ENCODE measurements around the gene CCT6B.
A peak's percentile ranks its signal among the peaks of the same experiment; 100 is the strongest.
"Not testable (repeated sequence)": the region's sequence is repeated elsewhere in the genome, so short reads cannot be mapped to it uniquely, and the experiment has no call there.

CCT6B gene

DNA sequence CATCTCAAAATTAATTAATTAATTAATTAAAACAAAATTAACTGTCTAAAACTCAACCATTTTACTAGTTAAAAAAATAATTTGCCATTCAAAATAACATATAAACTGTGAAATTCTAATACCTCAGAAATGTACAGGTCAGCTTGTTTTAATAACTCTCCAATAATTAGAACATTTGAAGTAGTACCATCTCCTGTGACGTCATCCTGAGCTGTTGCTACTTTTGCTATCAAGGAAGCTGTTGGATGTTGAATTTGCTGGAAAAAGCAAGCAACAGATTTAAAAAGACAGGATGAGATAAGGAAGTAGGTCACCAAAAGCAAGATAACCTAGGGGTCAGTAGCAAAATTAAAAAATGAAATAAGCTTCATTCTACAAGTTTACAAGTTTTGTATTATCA lies 2.8 kb downstream of the CCT6B start:
- Histone ChIP-seq H3K79me2 (ENCODE audit: insufficient read depth, low read depth) (peaks cover 17% of the 10 kb centered on the region; the same call in 1 of the 2 replicates), H3K4me3 (IDR thresholded peaks at IDR 0.05; ENCODE audit: insufficient read depth, low read depth, low read length) (no peak overlapping the region), H3K4me1 (ENCODE audit: low read depth, poor library complexity, severe bottlenecking) (peaks cover 20% of the 10 kb centered on the region), H3K27ac (no peak overlapping the region), H3K36me3 (ENCODE audit: insufficient read depth) (no peaks in the 10 kb centered on the region), H4K20me1 (ENCODE audit: insufficient read depth) (no peaks in the 10 kb centered on the region), H3K4me2 (no peak overlapping the region), H3K9ac (no peak overlapping the region), H2AFZ (ENCODE audit: low read depth) (no peak overlapping the region), H3K27me3 (ENCODE audit: insufficient read depth, low read depth) (no peaks in the 10 kb centered on the region)
- TF ChIP-seq, protein P1, sequence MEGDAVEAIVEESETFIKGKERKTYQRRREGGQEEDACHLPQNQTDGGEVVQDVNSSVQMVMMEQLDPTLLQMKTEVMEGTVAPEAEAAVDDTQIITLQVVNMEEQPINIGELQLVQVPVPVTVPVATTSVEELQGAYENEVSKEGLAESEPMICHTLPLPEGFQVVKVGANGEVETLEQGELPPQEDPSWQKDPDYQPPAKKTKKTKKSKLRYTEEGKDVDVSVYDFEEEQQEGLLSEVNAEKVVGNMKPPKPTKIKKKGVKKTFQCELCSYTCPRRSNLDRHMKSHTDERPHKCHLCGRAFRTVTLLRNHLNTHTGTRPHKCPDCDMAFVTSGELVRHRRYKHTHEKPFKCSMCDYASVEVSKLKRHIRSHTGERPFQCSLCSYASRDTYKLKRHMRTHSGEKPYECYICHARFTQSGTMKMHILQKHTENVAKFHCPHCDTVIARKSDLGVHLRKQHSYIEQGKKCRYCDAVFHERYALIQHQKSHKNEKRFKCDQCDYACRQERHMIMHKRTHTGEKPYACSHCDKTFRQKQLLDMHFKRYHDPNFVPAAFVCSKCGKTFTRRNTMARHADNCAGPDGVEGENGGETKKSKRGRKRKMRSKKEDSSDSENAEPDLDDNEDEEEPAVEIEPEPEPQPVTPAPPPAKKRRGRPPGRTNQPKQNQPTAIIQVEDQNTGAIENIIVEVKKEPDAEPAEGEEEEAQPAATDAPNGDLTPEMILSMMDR (conservative IDR thresholded peaks at IDR 0.05; ENCODE audit: low read depth, low read length), result no peak

DNA sequence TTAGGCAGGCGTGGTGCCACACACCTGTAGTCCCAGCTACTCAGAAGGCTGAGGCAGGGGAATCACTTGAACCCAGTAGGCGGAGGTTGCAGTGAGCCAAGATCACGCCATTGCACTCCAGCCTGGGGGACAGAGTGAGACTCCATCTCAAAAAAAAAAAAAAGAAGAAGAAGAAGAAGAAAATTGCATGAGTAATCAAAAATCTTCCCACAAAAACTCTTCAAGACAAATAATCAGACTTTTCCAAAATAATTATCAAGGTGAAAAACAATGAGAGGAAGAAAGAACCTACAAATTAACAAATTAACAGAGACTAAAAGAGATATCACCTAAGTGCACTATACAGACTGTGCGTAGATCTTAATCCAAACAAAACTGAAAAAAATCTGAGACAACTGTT lies 10.5 kb downstream of the CCT6B start:
- not testable (repeated sequence) for H3K79me2 ChIP-seq (ENCODE audit: insufficient read depth, low read depth); H3K27ac ChIP-seq; H3K36me3 ChIP-seq (ENCODE audit: insufficient read depth); H3K9ac ChIP-seq; H3K4me3 ChIP-seq (IDR thresholded peaks at IDR 0.05; ENCODE audit: insufficient read depth, low read depth, low read length); H3K4me1 ChIP-seq (ENCODE audit: low read depth, poor library complexity, severe bottlenecking); H3K27me3 ChIP-seq (ENCODE audit: insufficient read depth, low read depth); H3K4me2 ChIP-seq; H2AFZ ChIP-seq (ENCODE audit: low read depth); H4K20me1 ChIP-seq (ENCODE audit: insufficient read depth)

DNA sequence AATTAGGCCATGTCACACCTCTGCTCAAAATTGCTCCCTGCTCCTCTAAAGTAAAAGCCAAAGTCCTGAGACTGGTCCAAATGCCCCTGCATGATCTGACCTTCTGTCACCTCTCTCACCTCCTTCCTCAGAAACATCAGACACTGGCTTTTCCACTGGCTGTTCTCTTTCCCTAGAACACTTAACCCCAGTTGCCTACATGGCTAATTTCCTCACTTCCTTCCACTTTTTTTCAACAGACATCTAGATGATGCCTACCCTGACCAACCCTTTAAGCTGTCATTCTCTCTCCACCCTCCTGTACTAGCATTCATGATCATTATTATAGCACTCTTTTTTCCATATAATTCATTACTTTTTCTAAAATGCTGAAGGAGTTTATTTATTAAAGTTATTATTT lies 31.0 kb downstream of the CCT6B start:
- Histone ChIP-seq H3K4me3 (IDR thresholded peaks at IDR 0.05; ENCODE audit: insufficient read depth, low read depth, low read length) (no peak overlapping the region), H3K36me3 (ENCODE audit: insufficient read depth) (no peaks in the 10 kb centered on the region), H3K9ac (no peak overlapping the region), H4K20me1 (ENCODE audit: insufficient read depth) (no peaks in the 10 kb centered on the region), H2AFZ (ENCODE audit: low read depth) (no peak overlapping the region), H3K79me2 (ENCODE audit: insufficient read depth, low read depth) (no peaks in the 10 kb centered on the region), H3K27ac (no peak overlapping the region), H3K4me2 (no peak overlapping the region), H3K27me3 (ENCODE audit: insufficient read depth, low read depth) (no peaks in the 10 kb centered on the region), H3K4me1 (ENCODE audit: low read depth, poor library complexity, severe bottlenecking) (peaks cover 38% of the 10 kb centered on the region)
- TF ChIP-seq, protein P1 (conservative IDR thresholded peaks at IDR 0.05; ENCODE audit: low read depth, low read length), result no peak

DNA sequence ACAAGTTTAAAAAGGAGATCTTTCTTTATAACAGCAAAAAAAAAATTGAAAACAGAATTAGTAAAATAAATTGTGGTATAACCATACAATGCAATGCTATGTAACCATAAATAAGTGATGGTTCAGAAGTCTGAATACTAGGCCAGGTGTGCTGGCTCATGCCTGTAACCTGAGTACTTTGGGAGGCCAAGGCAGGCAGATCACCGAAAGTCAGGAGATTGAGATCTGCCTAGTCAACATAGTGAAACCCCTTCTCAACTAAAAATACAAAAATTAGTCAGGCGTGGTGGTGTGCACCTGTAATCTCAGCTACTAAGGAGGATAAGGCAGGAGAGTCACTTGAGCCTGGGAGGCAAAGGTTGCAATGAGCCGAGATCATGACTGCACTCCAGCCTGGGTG lies 34.6 kb downstream of the CCT6B start:
- peak overlapping the region; percentile 67; the same call in 1 of the 2 replicates for H3K4me2 ChIP-seq
- peak overlapping the region; percentile 29; the same call in 1 of the 2 replicates for H3K27ac ChIP-seq
- TF ChIP-seq, protein P1 (conservative IDR thresholded peaks at IDR 0.05; ENCODE audit: low read depth, low read length), result no peak
- H3K36me3 ChIP-seq (ENCODE audit: insufficient read depth), result no peaks in the 10 kb centered on the region
- H3K4me3 ChIP-seq (IDR thresholded peaks at IDR 0.05; ENCODE audit: insufficient read depth, low read depth, low read length), result no peak overlapping the region
- H3K79me2 ChIP-seq (ENCODE audit: insufficient read depth, low read depth), result no peaks in the 10 kb centered on the region
- H4K20me1 ChIP-seq (ENCODE audit: insufficient read depth), result no peaks in the 10 kb centered on the region
- no peak overlapping the region for H2AFZ ChIP-seq (ENCODE audit: low read depth)
- H3K4me1 ChIP-seq (ENCODE audit: low read depth, poor library complexity, severe bottlenecking), result peaks cover 40% of the 10 kb centered on the region
- H3K9ac ChIP-seq, result no peak overlapping the region
- no peaks in the 10 kb centered on the region for H3K27me3 ChIP-seq (ENCODE audit: insufficient read depth, low read depth)

DNA sequence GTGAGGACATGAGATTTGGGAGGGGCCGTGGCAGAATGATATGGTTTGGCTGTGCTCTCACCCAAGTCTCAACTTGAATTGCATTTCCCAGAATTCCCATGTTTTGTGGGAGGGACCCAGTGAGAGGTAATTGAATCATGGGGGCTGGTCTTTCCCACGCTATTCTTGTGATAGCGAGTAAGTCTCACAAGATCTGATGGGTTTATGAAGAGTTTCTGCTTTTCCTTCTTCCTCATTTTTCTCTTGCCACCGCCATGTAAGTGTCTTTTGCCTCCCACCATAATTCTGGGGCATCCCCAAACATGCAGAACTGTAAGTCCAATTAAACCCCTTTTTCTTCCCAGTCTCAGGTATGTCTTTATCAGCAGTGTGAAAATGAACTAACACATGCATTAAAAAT lies 40.6 kb downstream of the CCT6B start:
- no peak overlapping the region for H3K9ac ChIP-seq
- no peaks in the 10 kb centered on the region for H3K27me3 ChIP-seq (ENCODE audit: insufficient read depth, low read depth)
- no peaks in the 10 kb centered on the region for H3K79me2 ChIP-seq (ENCODE audit: insufficient read depth, low read depth)
- no peaks in the 10 kb centered on the region for H3K36me3 ChIP-seq (ENCODE audit: insufficient read depth)
- no peak overlapping the region for H3K4me3 ChIP-seq (IDR thresholded peaks at IDR 0.05; ENCODE audit: insufficient read depth, low read depth, low read length)
- H2AFZ ChIP-seq (ENCODE audit: low read depth), result no peak overlapping the region
- H3K4me2 ChIP-seq, result no peak overlapping the region
- TF ChIP-seq, protein P1 (conservative IDR thresholded peaks at IDR 0.05; ENCODE audit: low read depth, low read length), result no peak
- no peaks in the 10 kb centered on the region for H4K20me1 ChIP-seq (ENCODE audit: insufficient read depth)
- H3K4me1 ChIP-seq (ENCODE audit: low read depth, poor library complexity, severe bottlenecking), result peaks cover 15% of the 10 kb centered on the region
- no peak overlapping the region for H3K27ac ChIP-seq
